Stimulated activated CD4-positive, alpha-beta T cell treated with anti-CD3 and anti-CD28 coated beads, Interleukin-2, amount 100 ng/mL, for 48 hours (primary cell): ENCODE measurements around the gene SNRNP48.

Source experiments
- DNase-seq, 2 donors: peaks; one replicate each; pipeline ENCODE4 v3.0.0-alpha.2; 2020

Gene SNRNP48, protein sequence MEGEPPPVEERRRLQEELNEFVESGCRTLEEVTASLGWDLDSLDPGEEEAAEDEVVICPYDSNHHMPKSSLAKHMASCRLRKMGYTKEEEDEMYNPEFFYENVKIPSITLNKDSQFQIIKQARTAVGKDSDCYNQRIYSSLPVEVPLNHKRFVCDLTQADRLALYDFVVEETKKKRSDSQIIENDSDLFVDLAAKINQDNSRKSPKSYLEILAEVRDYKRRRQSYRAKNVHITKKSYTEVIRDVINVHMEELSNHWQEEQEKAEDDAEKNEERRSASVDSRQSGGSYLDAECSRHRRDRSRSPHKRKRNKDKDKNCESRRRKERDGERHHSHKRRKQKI

DNA sequence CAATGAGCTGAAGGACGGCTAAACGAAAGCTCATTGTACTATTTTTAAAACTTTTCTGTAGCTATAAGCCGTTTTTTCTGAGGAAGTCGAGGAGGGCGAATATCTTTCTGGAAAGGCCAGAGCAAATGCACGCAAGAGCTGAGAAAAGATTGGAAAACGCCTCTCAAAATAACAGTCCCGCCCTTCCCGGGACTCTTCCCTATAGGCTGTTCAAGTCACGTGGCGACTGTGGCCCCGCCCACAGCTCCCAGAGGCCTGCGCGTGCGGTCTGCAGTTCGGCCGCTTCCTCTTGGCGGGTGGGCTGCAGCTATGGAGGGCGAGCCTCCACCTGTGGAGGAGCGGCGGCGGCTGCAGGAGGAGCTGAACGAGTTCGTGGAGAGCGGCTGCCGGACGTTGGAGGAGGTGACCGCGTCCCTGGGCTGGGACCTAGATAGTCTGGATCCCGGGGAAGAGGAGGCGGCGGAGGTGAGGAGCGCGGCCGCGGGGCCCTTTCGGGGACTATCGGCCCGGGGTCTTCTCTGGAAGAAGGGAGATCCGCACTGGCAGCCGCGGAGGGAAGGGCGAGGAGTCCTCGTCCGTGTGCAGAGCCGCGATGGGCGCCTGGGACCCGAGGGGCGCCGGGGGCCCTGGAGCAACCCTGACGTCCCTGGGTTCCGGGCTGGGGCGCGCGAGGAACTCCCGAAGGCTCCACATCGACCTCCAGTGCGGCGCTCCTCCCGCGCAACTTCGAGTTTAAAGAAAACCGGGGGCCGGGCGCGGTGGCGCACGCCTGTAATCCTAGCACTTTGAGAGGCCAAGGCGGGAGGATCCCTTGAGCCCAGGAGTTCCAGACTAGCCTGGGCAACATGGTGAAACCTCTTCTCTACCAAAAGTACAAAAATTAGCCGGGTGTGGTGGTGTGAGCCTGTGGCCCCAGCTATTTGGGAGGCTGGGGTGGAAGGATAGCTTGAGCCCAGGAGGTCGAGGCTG, at the start of gene SNRNP48:
TSS of gene SNRNP48 (plus strand) at position 250 of the 969 bp plus-strand sequence. CDS start at position 310, 60 bp downstream.
- peak; percentile 84 to 89 for DNase-seq

DNA sequence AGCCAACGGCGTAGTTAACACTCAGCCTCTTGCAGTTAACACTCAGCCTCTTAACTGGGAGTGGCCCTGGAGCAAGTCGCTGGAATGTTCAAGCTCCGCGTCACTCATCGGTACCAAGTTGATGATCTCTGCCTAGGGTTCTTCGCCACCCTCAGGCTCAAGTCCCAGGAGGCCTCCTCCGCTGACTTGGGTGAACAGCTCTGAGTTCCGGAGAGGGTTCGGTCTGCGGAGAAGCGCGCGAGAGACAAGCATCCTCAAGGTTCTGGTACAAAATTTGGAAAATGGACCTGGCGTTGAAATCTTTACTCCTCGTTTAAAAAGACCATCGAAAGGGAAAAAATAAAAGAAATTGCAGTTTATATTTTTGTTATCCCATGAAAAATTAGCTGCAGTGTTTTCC, 49.4 kb upstream of the SNRNP48 start:
- no peak for DNase-seq

DNA sequence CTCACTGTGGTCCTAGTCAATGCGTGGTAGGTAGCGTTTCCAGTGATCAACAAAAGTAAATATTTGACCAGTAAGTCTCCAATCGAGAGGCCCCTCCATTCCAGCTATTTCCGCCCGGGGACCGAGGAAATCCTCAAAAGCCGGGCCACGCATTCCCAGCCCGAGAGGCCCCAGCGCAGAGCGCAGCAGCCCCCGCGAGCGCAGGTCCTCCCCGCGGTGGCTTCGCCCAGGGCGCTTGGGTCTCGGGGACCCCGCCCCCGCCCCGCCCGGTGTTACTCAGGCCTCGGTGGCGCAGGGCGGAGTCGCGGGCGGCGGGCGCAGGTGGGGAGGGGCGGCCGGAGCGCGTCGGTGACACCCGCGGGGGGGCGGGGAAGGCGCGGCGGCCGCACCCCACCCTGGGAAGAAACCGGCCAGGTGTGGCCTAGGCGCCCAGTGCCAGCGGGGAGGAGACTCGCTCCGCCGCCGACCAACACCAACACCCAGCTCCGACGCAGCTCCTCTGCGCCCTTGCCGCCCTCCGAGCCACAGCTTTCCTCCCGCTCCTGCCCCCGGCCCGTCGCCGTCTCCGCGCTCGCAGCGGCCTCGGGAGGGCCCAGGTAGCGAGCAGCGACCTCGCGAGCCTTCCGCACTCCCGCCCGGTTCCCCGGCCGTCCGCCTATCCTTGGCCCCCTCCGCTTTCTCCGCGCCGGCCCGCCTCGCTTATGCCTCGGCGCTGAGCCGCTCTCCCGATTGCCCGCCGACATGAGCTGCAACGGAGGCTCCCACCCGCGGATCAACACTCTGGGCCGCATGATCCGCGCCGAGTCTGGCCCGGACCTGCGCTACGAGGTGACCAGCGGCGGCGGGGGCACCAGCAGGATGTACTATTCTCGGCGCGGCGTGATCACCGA, 48.6 kb upstream of the SNRNP48 start, which contains the start of gene DSP:
TSS of gene DSP (plus strand) at position 497 of the 890 bp plus-strand sequence. CDS start at position 742, 245 bp downstream.
- peak; percentile 6 to 24 for DNase-seq

DNA sequence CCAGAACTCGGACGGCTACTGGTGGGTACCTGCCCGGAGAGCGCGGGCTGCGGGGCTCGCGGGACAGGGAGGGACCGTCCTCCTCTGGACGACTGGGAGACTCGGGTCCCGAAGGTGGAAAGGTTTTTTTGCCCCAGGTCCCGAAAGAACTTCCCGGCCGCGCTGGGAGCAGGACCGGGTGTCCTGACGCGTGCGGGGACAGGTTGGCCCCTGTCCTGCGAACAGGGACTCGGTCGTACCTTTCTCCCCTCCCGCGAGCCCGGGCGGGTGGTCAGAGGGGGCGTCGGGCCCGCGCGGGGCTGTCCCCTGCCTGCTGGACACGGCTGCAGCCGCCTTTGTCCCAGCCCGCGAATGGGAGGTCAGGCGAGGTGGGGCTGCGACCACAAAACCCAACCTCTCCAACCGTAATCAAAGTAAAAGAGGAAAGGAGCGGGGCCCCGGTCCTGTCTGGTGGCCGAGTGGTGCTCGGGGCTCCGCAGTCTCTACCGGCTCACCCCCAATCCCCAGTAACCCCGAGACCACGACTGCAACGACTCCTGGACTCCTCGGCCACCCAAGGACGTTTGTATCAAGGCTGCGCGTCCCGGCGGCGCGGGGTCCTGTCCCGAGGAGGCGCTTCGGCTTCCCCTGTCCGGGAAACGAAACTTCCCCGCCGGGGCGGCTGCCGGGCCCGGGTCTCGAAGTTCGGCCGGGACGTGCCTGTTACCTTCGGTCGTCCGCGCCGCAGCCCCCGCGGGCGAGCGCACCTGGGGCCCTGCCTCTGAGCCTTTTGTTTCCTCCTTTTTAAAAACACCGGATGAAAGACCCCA, 47.7 kb upstream of the SNRNP48 start:
- DNase-seq: no peak

DNA sequence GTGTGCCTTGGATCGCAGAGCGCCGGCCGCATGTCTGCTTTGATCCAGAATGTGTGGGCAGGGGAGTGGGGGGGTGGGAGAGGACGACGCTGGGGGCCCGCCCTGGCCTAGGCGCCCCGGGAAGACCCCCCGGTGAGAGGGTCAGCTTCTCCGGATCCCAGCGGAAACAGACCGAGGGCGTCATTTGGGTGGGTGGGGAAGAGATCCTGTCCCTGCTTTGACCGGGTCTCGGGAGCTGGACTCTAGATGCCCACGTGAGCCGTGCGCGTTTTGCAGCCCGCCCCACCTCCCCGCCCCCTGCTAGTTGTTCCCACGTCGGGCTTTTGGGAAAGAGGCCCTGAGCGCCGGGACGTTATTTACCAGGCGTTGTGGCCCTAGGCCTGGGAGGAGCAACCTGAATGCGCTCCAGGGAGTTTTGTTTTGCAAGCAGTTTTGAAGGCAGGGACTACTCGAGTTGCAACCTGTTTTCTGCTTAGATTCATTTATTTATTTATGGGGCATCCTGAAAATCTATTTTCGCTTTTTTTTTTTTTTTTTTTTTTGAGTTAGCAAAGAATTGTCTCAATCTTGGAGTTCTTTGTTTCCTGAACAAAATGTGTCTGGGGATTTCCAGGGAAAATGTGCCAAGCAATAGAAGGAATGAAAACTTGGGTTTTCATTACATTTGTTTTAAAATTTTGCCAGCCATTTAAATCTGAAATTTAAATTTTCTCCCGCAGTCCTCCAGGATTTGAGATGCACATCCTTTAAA, 46.9 kb upstream of the SNRNP48 start:
- no peak for DNase-seq

DNA sequence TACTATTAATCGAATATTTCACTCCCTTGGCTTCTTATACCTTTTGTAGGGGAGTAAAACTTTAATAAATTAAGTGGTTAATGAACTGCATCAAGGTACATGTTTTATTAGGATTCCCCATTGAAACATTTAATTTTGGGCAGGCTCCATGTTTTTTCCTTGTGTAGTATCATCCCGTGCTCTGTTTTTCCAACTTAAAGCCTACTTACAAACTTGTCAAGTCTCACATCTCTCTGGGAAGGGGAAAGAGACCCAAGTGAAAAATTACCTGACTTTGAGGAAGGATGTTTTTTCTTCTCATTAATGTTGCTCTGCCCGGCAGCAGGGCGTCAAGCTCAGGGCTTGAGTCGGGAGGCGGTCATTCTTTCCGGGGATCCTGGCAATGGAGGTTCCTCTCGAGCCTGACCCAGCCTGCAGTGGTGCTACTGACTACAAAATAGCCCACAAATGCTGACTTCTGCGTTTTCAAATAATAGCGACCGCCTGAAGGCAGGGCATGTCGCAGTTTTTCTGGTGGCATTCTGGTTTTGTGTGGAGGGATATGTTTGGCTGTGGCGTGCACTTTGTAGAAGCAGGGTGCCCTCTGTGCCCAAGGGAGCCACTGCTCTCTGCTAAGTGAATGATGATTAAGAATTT, 46.1 kb upstream of the SNRNP48 start:
- no peak for DNase-seq

DNA sequence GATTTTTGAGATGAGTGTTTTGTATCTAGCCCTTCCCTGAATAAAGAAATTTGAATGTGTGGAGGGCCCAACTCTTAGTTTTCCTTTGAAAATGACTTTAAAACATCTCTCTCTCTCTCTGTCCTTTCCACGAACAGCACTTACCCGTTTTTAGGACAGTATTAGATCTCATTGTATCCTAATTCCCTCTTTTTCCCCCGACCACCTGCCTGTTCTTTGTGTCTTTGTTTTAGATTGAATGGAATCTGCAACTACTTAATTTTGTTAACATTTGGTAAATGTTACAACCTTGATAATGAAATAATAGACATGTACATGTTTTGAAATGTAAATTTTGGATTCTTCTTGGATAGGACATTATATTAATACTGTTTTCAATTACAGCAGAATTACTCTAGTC, 45.4 kb upstream of the SNRNP48 start:
- no peak for DNase-seq

DNA sequence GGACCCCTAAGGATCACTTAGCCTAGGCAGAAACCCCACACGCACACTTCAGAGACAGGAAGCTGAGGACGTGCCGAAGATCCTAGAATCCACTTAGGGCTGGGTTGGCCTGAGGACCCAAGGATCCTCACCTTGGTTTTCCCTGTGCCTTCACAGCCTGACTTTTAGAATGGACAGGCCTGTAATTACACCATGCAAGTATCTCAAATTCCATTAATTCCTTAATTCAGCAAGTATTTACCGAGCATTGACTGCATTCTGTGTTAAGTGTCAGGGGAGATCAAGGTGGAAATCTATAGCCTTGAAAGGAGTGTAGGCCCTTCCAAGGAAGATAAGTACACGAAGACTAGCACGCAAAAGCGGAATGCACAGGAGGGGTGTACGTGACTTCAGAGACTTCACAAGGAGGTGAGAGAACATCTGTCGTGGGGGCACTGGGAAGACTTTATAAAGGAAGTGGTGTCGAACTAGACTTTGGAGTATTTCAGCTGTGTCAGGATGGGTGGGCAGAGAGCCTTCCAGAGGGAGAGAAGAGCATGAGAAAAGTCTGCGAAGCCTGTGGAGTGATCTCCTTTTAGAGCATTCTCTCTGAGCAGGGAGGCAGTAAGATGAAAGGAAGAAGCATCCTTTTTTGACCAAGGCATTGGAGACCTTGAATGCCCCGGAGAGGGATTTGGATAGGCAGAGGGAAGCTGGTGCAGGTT, 44.5 kb upstream of the SNRNP48 start:
- no peak for DNase-seq

DNA sequence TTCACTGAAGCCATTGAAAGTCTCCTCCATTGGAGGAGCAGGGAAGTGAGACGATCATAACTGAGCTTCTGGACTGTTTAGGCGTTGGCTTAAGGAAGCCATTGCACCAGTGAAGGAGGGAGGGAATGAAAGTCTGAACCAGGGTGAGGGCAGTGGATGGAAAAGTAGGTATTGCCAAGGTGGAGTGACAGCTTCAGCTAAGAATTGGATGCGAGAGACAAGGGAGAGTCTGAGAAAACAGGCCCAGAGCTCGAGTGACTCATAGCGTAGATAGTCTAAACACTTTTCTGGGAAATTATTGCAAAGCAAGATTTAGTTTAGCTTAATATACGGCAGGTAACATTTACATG, 44.0 kb upstream of the SNRNP48 start:
- DNase-seq: no peak

DNA sequence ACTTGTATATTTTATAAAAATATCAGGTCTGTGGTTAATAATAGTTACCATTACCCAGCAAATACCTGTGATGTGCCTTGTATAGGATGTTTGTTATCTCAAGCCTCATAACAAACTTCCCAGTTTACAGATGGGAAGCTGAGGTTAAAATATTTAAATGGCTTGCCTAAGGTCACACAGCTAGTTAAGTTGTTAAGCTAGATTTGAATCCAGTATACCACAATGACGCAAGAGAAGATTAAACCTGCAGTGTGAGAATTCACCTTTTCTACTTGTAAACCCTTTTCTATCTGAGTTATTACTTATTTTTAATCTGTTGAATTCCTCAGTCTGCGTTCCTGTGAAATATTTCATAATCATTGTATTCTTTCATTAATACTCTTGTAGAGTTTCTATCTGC, 43.6 kb upstream of the SNRNP48 start:
- DNase-seq: no peak

DNA sequence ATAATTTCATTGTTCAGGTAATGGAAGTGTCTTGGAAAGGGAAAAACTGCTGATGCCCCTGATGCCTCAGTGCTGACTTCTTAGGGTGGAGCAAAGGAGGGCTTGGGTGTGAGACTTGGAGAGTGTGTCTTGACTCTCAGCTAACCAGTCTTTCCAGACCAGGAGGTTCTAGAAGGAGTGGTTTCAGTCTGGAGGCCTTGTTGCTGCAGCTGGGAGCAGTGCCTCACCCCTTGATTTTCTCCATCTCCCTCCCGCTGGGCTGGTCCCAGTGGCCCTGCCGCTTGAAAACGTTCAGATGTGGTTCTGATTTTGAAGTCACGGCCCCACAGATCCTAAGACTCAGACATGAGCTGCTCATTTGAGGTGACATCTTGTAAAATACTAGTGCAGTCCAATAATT, 43.1 kb upstream of the SNRNP48 start:
- DNase-seq: no peak

DNA sequence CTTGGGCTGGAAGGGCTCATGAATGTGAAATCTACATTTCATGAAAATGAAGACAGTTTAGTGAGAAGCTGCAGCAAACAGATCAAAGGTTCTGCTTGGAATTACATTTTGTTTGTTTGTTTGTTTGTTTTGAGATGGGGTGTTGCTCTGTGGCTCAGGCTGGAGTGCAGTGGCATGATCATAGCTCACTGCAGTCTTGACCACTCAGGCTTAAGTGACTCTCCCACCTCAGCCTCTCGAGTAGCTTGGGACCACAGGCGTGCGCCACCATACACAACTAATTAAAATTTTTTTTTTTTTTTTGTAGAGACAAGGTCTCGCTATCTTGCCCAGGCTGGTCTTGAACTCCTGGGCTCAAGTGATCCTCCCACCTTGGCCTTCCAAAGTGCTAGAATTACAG, 42.7 kb upstream of the SNRNP48 start:
- DNase-seq: no peak

DNA sequence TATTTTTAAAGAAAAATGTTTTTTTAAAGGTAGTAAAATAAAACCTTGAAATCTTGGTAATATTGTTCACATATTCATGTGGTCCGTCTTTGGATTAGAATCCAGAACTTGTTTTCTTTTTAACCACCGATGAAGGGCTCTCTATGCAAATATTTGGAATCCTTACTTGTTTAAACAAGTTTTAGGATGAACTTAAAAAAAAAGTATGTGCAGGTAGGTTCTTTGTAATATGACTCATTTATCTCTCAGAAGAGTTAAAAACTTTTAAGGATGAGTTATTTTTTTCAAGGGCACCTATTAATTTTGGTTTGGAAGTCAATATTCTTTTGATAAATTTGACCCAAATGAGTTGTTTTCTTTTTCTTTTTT, 39.6 kb upstream of the SNRNP48 start:
- DNase-seq: no peak

DNA sequence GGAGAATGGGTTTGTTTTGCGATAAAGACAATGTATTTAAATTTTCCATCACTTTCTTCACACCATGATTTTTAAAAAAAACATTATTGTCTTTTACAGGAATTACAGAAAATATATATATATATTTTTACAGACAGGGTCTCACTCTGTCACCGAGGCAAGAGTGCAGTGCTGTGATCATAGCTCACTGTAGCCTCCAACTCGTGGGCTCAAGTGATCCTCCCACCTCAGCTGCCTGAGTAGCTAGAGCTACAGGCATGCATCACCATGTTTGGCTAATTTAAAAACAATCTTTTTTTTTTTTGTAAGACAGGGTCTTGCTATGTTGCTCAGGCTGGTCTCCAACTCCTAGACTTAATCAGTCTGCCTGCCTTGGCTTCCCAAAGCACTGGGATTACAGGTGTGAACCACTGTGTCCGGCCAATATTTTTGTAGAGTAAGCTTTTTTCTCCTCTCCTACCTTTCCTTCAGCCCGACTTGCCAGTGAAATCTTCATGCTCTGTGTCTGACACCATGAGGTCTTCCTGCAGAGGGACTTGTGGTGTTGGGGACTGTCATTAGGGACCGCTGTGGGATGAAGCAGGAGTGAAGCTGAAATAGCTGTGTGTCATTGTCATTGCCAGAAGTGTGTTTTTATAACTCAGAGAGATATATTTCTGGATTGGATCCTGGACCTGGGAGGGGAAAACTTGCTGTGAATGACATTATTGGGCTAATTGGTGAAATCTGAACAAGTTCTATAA, 35.3 kb upstream of the SNRNP48 start:
- no peak for DNase-seq

DNA sequence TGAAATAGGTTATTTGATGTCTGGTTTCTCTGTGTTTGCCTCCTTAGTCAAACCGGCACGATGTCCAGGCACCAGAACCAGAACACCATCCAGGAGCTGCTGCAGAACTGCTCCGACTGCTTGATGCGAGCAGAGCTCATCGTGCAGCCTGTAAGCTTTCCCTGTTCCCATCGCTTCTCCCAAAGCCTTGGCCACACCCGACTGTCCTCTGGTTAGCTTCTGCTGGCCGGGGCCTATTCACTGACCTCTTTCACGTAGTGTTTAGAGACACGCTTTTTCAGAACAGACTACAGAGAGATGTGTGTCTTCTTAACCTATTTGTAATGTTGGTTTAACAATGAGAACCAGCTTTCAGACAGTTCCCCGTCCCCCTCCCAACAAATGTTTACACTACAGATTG, 34.3 kb upstream of the SNRNP48 start:
- no peak for DNase-seq

DNA sequence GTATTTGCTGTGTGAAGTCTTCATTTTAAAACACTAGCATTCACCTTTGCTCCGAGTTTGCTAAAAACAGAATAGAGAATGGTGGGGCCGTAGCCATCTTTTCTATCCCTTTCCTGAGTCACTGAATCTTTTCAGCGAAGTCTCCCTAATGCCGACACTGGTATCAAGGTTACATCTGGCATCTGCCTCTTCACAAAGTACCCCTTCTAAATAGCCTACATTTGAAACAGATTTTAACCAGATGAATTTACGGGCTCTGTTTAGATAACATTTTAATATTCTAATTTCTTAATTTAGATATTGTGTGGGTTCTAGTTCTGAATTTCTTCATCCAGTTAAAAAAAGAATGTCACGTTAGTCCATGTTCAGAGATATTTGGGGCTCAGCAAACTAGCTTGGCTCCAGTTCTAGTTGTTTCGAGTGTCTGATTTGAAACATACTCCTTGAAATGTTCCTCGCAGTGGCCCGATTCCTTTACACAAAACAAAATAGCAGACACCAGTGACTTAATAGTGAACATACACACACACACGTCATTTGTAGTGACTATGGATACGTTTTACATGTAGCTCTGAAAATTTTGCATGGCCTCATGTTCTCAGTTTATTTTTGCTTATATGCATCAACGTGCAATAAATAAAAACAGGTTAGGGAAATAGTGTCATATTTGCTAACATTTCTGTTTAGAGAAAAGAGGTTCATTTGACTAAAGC, 33.4 kb upstream of the SNRNP48 start:
- no peak for DNase-seq

DNA sequence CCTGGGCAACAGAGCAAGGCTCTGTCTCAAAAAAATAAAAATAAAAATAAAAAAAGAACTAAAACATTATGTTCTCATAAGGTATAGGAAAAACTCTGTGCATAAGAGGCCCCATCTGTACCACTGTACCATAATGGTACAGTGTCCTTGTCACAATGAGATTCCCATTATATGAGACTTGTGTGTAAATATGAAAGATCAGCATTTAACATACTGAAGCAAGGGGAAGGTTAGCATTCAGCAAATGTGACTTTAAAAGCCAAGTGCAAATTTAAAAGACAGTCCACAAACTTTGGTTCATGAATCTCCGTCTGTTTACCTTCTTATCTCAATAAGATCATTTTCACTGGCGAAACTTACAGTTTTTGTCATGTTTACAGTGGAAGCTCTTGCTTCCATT, 32.3 kb upstream of the SNRNP48 start:
- no peak for DNase-seq

DNA sequence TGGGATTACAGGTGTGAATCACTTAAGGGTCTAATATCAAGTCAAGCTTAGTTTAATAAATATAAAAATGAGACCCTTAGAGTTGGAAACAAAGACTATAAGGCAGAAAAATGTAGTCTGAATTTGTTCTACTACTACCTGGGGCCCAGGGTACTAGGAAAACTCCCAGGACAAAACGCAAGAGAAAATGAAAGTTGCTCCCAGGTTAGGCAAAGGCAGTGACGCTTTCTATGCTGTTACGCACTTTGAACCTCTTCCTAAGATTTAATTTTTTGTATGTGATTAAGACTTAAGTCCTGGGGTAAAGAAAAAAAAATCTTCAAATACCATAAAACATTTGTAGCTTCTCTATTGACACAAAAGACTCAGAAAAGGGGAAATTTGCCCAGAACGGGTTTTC, 31.2 kb upstream of the SNRNP48 start:
- no peak for DNase-seq

DNA sequence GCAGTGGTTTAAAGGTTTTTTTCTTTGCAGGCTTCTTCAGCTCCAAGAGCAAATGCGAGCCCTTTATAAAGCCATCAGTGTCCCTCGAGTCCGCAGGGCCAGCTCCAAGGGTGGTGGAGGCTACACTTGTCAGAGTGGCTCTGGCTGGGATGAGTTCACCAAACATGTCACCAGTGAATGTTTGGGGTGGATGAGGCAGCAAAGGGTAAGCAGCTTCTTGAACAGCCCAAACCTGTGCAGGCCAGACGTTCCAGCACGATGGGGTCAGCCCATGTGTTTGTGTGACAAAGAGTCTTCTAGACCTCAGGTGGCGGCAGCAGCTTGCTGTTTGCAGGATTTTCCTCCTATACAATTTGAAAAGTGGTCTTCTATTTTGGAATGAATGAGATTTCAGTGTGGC, 30.8 kb upstream of the SNRNP48 start:
- no peak for DNase-seq
